HG03039 (cell line): Measurements from ENCODE around the gene VAPA.
"Not testable (repeated sequence)": the region's sequence is repeated elsewhere in the genome, so short reads cannot be mapped to it uniquely, and the experiment has no call there.

ENCODE experiments used
- ATAC-seq: cut with Tn5 transposase; IDR thresholded peaks from one replicate; pipeline ENCODE4 v1.9.1; 2021; ENCODE audit warnings: mild to moderate bottlenecking, moderate library complexity; ENCODE audit not compliant: unreplicated experiment

Gene VAPA

DNA sequence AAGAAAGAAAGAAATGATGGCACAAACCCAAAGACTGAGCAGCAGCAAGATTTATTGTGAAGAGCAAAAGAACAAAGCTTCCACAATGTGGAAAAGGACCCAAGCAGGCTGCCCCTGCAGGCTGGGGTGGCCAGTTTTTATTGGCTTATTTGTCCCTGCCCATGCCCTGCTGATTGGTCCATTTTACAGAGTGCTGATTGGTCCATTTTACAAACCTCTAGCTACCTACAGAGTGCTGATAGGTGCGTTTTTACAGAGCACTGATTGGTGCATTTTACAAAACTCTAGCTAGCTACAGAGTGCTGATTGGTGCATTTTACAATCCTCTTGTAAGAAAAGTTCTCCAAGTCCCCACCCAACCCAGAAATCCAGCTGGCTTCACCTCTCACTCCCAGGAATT, 1.5 kb upstream of the VAPA start:
- ATAC-seq = not testable (repeated sequence)

DNA sequence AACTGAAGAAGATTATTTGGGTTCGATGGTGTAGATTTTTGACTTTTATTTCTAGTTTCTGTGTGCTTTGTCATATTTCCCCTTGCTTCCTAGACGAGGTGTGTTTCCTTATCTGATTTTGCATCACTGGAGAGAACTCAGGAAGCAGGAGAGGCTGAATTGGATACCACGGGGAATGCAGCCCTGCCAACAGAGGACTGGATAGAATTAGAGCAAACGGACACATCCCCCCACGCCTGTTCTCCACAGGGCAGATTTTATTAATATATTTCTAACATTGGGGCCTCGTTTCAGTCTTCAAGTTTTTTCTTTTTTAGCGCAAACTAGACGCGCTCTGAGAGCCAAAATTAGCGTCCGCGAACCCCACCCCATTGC, 678 bp upstream of the VAPA start:
- no peak for ATAC-seq

DNA sequence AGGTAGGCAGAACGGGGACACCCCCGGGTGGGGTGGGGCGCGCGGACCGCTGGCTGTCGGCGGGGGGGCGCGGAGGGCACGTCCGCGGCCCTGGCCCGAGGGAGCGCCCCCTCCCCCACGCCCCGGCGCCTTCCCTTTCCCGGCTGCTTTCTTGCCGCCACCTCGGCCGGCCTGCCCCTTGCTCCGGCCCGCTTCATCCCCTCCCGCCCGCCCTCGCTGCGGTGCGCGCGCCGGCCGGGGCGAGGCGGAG, 443 bp downstream of the VAPA start:
- ATAC-seq = no peak

DNA sequence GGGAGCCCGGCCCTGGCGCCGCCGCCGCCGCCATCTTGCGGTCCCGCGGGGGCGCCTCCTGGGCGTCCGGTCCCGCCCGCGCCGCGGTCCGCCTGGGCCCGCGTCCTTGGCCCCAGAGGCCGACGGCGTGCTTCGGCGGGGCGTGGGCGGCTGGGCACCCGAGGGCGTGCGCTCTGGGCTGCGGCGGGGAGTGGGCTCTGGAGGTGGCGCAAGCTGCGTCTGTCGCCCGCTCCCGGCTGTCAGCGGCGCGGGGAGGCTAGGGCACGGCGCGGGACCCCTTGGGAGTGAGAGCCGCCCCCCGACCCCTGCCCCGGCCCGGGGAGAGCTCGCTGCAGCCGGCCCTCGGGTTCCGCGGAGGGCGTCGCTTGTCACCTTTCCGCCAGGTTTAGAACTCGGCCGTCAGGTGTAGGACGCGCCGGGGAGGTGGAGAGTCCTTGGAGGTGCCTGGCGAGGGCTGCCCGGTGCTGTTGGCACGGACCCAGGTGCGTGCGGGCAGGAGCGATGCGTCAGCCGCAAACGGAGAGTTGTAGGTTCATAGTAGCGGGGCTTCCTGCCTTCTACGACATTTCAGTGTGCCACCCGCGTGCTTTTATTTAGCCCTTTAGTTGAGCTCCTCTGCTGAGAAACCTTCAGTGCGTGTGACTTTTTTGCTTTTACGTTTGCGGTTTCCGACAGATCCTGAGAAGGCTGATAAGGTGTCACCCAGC, 921 bp downstream of the VAPA start:
- ATAC-seq = peak; percentile 32

DNA sequence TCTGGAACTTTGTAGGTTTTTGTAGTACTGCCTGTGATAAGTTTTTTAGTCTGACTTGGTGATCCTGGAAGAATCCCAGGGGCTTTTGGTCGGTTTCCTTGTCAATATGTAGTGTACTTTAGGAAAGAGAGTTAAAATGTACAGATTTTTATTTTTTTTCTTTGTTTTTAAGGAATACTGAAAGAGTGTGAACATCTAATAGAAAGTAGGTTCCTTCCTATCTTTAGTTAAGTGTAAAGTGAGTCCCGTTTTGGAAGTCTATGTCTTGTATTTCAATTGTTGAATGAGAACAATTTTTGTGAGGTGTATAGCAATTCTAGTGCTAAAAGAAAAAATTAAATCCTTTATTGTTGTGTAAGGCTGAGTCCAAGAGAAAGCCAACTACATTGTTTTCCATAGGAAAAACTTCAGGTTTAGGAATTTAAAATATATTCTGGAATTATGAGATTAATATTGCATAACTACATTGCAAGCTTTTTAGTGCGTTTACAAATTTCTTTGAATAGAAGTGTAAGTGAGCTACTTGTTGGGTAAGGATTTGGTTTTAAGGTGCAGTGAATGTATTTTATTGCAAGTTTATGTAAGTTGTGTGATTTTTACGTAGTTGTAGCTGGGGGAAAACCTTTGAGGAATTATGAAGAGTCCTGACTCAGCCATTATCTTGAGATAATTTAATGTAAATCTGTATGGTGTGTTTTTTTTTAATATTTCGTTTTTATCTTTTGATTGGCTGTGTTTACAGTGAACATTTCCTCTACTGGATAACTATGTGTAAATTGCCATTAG, 1.7 kb downstream of the VAPA start:
- no peak for ATAC-seq

DNA sequence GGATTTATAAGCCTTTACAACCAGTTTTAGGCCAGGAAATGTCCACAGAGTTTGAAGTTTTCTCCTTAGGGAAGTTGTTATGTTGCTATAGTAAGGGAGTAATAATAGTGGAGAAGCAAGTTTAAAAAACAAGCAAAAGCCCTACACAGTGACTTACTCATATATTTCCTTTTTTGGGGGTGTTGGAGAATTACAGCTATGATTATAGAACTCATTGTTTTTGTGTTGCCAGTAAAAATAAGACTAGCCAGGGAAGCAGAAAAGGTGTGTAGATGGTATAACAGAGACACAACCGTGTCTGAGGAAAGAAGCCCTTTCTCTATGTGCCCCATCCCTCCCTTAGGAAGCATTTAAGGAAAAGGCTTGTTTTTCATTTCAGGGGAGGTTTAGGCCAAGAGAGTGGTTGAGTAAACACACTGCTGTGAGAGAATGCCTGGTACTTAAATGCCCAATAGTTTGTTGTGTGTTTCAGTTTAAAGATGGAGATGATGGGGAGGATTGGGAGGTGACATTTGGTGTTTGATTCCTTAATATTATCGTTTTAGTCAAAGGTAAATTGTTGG, 2.3 kb downstream of the VAPA start:
- ATAC-seq = no peak

DNA sequence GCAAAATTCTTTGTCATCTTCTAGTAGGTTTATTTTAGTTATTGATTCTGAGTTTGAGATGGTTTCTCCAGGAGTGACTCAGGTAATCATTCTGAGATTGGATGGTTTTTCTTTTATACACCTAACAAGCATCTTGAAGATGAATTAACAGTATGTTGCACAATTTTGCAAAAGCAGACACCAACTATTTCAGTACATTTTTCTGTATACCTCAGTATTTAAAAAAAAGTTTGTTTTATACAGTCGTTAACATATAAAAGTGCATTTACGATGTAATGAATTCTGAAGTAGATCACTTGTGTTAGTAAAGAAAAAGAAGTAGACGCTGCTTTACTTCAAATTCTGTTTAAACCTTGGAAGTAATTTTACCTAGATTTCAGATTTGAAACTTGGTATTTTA, 3.0 kb downstream of the VAPA start:
- no peak for ATAC-seq

DNA sequence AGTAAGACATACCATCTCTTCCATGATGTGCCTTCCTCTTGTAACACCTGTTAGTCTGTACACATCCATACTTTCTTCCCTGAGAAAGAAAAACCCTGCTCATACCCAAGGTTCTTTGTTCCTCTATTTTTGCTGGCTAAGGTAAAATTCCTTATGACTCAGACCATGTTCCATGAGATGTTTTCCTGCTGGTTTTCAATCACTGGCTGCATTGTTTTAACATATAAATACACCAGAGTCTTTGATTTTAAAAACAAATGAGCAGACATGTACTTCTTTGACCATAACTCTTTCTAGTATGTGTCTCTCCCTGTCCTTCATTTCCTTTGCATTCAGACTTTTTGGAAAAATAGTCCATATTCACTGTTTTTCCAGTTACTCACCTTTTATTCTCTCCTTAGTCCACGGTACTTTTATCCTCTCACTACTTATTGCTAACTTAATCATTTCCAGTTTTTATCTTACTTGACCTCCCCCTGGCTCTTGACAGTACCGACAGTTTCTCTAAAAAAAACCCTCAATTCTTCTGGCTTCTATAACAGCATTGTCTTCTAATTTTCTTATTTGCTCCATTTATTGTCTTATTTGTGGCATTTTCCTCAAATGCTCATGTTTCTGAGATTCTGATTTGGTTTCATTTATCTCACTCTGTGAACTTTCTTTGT, 4.3 kb downstream of the VAPA start:
- ATAC-seq = no peak

DNA sequence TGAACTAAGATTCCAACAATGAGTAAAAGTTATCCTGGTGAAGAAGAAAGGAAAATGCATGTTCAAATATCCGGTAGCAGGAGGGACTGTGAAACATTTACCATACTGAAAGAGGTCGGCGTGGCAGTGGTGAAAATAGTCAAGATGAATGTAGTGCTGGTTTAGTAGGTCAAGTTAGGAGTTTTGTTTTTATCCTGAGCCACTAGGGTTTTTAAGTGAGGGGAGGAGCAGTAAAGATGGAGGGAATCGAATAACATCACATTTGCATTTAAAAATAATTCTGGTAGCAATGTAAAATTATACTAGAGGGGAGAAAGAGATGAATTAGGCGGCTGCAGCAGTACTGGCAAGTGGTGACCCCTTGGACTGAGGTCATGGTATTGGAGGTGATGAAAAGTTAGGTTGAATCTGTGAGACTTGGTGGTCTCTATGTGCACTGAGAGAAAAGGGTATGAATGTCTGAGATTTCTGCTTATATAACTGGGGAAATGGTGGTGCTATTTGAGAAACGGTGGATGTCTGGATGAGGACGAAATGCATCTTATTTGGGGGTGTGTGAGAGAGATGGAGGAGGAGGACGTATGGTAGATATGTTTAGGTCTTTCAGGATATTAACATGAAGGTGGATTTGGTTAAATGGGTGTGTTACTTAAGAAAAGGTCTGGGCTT, 5.9 kb downstream of the VAPA start:
- no peak for ATAC-seq

DNA sequence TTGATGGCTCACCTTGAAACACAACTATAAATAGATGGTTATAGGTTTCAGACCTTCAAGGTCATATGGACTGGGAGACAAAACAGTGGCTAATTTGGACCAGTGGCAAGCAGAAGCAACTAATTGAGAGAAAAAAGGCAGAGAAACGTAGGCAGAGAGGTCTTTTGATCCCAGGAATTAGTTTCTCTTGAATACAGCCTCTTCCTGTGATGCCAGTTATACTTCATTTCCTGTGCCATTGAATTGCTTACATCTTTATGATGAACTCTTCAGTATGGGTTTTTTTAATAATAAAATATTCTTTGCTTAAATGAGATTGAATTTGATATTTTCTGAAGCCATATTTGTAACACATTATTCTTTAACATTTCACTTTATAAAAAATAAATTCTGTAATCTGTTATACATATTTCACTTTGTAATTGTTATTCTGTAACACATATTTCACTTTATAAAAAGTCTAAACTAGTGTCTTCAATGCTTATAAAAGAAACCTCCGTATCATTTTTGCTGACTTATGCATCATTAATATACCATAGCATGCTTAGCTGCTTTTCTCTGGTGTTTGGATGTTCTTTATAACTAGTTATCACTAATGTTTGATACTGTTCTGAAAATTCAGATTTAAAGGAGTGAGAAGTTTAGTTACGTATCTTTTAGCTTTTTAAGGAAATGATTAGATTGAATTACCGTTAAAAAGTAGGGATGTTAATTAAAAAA, 8.9 kb downstream of the VAPA start:
- no peak for ATAC-seq

DNA sequence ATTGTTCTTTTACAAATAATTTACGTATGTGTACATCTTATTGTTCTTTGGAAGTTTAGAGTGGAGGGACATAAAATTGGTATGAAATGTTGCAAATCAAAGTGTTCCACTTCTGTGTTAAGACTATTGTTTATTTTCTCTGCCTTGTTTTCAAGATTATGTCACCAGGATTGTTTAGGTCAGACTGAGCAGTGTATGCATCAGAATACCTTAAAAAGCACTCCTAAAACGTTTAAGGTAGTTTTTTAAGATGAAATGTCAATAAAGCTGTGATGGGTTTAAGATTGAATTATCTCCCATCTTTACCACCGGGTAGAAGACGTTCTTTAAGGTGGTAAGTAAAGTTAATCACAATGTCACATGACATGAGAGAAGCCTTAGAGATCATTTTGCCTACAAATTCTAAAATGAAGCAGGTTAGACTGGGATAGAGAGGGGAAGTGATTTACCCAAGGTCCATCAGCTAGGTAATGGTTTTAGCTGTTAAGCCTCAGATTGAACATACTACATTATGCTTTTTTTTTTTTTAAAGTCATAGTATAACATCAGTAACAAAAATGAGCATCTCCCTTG, 10.6 kb downstream of the VAPA start:
- no peak for ATAC-seq

DNA sequence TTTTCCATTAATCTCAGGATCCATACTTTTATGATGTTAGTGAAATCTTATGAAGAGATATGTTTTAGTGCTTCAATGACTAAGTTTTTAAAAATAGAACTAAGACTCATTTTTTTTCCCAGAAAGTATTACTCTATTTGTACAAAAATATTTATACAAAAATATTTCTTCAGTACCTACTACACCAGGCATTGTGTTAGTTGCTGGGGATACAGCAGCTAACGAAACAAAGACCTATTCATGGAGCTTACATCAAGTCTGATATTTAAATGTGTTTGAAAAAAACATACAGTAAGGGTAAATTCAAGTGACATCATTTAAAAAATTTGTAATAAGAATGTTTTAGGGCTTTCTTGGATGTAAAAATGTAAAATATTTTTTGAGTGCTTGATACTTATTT, 11.6 kb downstream of the VAPA start:
- no peak for ATAC-seq

DNA sequence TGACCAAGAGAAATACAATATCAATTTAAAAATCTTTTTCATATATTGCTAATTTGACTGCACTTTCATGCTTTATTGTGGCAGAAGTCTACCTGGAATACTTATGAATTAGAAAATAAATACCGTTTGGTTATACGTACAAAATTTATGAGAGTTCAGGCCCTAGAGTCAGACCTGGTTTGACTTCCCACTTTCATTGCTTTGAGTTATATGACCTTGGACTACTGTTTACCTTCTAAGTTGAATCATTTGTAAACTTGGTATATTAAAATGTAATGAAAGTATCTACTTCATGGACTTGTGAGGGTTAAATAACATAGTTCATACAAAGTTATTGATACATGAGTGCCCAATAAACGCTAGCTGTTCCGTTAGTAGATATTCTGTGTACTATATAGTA, 12.0 kb downstream of the VAPA start:
- ATAC-seq = no peak

DNA sequence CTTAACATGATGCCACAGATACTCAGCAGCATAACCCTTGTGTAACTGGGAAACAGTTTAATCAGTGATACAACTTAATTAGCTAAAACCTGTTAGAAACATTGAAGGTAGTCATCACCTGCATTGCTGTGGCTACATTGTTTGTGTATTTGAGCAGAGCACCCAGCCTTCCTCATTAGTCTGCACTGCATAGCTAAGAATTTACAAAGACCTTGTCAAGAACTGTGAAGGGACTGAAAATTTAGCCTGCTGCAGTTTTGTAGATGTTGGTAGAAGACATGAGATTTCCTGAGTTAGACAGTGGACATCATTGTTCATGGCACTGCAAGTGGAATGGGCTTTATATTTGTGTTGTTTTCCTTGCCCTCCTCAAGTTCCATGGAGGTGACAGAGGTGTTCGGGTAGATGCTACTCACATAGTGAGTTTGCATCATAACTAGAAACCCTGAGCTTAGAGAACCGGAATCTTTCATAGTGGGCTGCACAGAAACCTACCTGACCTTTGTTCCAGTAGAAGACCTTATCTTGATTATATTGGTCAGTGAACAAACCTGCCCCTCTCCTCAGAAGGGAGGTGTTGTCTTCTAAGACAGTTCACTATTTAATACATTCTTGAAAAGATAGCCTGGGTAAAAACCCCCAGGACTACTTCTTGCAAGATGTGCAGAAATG, 12.5 kb downstream of the VAPA start:
- no peak for ATAC-seq

DNA sequence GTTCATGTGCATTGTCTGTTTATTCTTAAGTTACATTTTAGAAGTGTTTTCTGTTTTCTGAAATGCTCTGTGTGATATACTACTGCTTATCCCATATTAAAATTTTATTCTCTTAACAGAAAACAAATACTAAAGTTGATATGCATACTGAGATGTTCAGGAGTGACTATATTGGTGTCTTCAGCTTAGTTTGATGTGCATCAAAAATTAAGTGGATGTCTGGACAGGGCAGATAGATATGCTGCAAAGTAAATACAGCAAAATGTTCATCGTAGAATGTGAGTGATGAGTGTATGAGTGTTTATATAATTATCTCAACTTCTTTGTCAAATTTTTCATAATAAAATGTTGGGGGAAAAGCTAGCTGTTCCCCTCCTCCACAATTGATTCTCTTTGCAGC, 13.2 kb downstream of the VAPA start:
- no peak for ATAC-seq

DNA sequence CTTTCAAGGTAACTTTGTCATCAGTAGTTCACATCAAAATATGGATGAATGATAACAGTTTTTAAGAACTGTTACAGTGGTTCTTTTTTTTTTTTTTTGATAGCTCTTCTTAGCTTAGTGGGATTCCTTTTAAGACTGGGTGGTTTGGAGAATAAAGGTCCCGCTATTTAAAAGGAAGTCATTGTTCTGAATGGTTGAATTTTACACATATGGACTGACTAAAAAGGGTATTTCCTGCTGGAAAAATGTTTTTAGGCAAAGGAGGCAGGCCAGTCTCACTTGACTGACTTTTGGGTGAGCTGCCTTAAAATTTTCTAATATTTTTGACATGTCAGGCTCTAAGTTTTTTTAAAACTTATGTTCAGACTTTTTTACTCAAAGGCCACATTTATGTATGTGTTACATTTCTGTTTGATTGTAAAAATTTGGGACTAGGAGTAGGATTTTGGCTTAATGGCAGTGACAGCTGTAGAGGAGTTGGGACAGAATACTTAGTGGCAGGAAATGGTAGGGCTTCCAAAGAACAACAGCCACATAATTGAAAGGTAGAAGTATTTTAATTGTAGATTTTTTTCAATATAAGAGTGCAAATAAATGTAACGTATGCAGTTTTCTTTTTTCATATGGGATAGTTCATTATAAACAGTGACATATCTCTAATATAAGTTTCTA, 13.7 kb downstream of the VAPA start:
- no peak for ATAC-seq

DNA sequence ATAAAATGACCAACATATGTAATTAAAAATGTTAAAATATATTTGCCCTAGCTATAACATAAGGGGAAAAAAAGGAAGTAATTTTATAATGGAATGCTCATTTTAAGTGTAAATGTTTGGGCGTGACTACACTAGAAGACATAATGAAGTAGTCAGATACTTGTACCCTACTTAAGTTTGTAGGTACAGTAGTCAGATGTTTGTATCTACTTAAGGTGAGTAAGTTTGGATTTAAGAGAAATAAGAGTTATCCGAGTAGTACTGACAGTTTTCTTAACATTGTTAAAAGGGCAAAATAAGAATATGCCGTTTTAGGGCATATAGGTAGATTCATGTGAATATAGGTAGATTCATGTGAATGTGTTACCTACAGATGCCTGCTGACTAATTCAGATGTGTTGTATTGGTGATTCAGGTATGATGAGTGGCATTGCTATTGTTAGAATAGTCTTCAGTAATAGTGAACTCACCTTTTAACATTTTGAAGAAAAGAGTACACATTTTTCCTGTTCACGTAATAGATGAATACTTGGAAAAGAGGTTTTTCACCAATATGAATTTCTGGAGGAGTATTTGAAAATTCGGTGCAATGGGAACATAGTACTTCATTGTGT, 14.9 kb downstream of the VAPA start:
- ATAC-seq = no peak

DNA sequence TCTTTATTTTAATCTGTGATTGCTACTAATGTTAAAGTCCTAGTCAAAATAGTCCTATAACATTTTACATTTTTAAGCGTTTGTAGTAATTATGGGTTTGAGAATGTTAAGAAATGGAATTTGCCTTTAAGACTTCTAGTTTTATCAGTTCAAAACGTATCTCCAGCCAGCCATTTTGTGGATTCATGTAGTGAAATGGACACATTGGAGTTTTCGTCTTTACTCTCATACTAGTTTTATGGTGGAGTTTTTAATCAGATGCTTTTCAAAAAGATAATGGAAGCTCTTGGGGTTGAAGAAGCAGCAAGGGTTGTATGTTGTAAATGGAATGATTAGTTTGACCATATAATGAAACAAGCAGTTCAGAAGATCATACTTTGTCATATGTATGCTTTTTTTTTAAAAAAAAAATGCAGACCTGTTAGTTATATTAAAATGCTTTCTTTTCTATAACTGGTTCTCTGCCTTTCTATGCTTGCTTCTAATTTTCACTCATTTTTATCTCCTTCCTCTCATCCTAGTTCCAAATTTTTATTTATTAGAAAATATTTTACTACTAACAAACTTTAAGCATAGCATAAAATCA, 16.6 kb downstream of the VAPA start:
- ATAC-seq = no peak

DNA sequence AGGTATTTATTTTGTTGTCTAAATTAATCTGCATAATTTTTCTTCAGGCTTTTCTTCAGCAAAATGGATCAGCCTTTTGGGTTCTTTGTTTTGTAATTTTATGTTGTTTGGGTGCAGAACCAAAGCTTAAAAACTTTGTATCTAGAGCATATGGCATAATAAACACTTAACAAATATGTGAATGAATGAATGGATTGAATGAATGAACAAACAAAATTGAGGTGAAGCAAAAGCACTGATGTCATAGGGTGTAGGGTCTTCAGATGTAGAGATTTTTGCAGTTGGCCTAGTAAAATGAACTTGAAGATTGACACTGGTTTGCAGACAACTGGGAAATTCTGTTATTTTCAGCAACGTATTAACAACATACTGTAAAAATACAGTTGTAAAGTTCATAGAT, 17.3 kb downstream of the VAPA start:
- no peak for ATAC-seq
